A673 (cell line): Measurements from ENCODE around the gene CD72. TPM values are rescaled to one million over a fixed set of nuclear protein-coding genes. Genes with fewer than 3 reads are reported as not detected.

Experiments
- BruUV-seq: library from RNA; stranded (reverse); fragments of 400-500 nt; replicated peaks from 2 replicates; lab custom pipeline; 2021; lab: Mats Ljungman, UMichigan
- CTCF ChIA-PET: fragments of 300-600 bp; sonication (Branson Sonifier 250); formaldehyde crosslinking; loops from one replicate; lab custom pipeline; 2022; ENCODE audit warnings: antibody characterized with exemption; lab: Charles Lee
- POLR2A ChIA-PET: fragments of 300-600 bp; sonication (Branson Sonifier 250); formaldehyde crosslinking; loops from one replicate; lab custom pipeline; 2022; ENCODE audit warnings: antibody characterized with exemption; ENCODE audit not compliant: low non-redundant PET; lab: Charles Lee
- DNase-seq: peaks from one replicate; pipeline ENCODE4 v3.0.0-alpha.2; 2015; ENCODE audit warnings: low spot score
- H3K27ac ChIP-seq: fragments of 200-600 bp; sonication (generic); 2 replicates; pipeline ENCODE4 v1.5.1; 2016; ENCODE audit warnings: mixed run types, low read depth, mild to moderate bottlenecking, mixed read lengths, antibody characterized with exemption, low read length; ENCODE audit not compliant: poor library complexity, severe bottlenecking
- H3K27me3 ChIP-seq: fragments of 200-600 bp; sonication (generic); replicated peaks from 2 replicates; pipeline ENCODE4 v1.6.1; 2017; ENCODE audit warnings: mixed run types, low read depth, mild to moderate bottlenecking, mixed read lengths, antibody characterized with exemption, low read length; ENCODE audit not compliant: insufficient read depth, poor library complexity
- H3K36me3 ChIP-seq: fragments of 200-600 bp; sonication (generic); 2 replicates; pipeline ENCODE4 v1.6.1; 2016; ENCODE audit warnings: mixed run types, mild to moderate bottlenecking, mixed read lengths, antibody characterized with exemption, low read length; ENCODE audit not compliant: insufficient read depth, poor library complexity, severe bottlenecking
- H3K4me1 ChIP-seq: fragments of 200-600 bp; sonication (generic); 2 replicates; pipeline ENCODE4 v1.6.1; 2017; ENCODE audit warnings: mixed run types, mild to moderate bottlenecking, mixed read lengths, antibody characterized with exemption, low read length; ENCODE audit not compliant: insufficient read depth, poor library complexity, severe bottlenecking
- H3K4me3 ChIP-seq: fragments of 200-600 bp; sonication (generic); 2 replicates; pipeline ENCODE4 v1.5.1; 2016; ENCODE audit warnings: low read depth, mixed run types, mild to moderate bottlenecking, mixed read lengths, low read length; ENCODE audit not compliant: poor library complexity, severe bottlenecking
- H3K9me3 ChIP-seq: fragments of 200-600 bp; sonication (generic); 2 replicates; pipeline ENCODE4 v1.6.1; 2016; ENCODE audit warnings: mixed run types, low read depth, mild to moderate bottlenecking, mixed read lengths, antibody characterized with exemption, low read length; ENCODE audit not compliant: poor library complexity, severe bottlenecking
- EZH2 ChIP-seq: fragments of 200-600 bp; sonication (generic); IDR thresholded peaks from 2 replicates; pipeline ENCODE4 v1.6.1; 2017; ENCODE audit warnings: borderline replicate concordance, low read depth, mild to moderate bottlenecking, mixed read lengths, antibody characterized with exemption, low read length; ENCODE audit not compliant: poor library complexity, severe bottlenecking
- intact Hi-C: fragments of 100-400 bp; cut with micrococcal nuclease; formaldehyde crosslinking; loops from one replicate; pipeline ENCODE4 v1.10.0; 2022; ENCODE audit not compliant: unreplicated experiment
- total RNA-seq: library from RNA; stranded (reverse); gene quantifications from 2 replicates; pipeline ENCODE4 v1.2.3, GENCODE V29; 2021
- TF ChIP-seq, protein P1 (sequence below): fragments of 300-800, 200-600 bp; sonication (generic); conservative IDR thresholded peaks from 2 replicates; pipeline ENCODE4 v1.5.1; 2017; ENCODE audit warnings: low read depth, mild to moderate bottlenecking, antibody characterized with exemption, low read length, moderate library complexity, mixed read lengths

CD72 gene
- total RNA-seq, 1 experiment from 2014 or later = not detected

DNA sequence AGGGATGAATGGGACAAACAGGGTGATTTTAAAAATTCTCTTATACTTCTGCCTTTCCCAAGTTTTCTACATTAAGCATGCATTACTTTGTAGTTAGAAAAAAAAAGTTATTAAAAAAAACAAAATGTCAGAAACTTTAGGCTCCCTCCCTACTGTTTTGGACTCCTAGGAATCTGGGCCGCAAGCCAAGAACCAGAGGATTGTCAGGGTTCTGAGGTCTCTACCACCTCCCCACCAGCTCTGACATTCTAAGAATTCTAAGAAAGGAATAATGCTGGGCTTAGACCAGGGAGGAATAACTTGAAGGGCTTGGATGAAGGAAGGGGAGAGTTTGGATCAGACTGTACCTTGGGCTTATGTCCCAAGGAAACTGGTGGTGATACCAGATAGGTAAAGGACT, 47.8 kb upstream of the CD72 start:
- peaks cover 21% of the 10 kb centered on the region for H3K36me3 ChIP-seq
- BruUV-seq = no TSS peak
- ChIA-PET CTCF (no interaction called here), POLR2A (interaction anchor here (0.7 kb wide), 1 partner anchor 24 kb away, joined by 3 read pairs; no protein-coding TSS in a partner anchor)
- H3K27ac ChIP-seq = no peak overlapping the region
- no peak overlapping the region for H3K4me3 ChIP-seq
- no peaks in the 10 kb centered on the region for H3K27me3 ChIP-seq
- H3K9me3 ChIP-seq = no peaks in the 10 kb centered on the region
- peak; percentile 28 for DNase-seq
- peaks cover 10% of the 10 kb centered on the region for H3K4me1 ChIP-seq
- intact Hi-C loops = no loop called here
- no peak for TF ChIP-seq EZH2
- TF ChIP-seq, protein P1, sequence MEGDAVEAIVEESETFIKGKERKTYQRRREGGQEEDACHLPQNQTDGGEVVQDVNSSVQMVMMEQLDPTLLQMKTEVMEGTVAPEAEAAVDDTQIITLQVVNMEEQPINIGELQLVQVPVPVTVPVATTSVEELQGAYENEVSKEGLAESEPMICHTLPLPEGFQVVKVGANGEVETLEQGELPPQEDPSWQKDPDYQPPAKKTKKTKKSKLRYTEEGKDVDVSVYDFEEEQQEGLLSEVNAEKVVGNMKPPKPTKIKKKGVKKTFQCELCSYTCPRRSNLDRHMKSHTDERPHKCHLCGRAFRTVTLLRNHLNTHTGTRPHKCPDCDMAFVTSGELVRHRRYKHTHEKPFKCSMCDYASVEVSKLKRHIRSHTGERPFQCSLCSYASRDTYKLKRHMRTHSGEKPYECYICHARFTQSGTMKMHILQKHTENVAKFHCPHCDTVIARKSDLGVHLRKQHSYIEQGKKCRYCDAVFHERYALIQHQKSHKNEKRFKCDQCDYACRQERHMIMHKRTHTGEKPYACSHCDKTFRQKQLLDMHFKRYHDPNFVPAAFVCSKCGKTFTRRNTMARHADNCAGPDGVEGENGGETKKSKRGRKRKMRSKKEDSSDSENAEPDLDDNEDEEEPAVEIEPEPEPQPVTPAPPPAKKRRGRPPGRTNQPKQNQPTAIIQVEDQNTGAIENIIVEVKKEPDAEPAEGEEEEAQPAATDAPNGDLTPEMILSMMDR = no peak

DNA sequence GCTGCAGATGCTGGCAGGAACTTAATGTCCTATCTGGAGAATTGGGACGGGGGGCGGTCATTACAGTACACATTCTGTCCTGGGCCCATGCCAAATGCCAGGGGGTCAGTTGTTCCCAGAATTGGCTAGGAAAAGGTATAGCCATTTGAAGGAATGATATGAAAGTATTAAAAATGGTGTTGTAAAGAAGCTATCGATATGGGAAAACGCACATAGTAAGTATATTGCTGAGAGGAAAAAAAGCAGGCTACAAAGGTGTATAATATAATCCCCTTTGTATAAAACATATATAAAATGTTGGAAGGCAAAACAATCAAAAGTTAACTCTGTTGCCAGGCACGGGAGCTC, 47.2 kb upstream of the CD72 start:
- H3K36me3 ChIP-seq = peaks cover 27% of the 10 kb centered on the region
- H3K27me3 ChIP-seq = no peaks in the 10 kb centered on the region
- ChIA-PET CTCF (no interaction called here), POLR2A (interaction anchor here (0.7 kb wide), 1 partner anchor 23 kb away, joined by 3 read pairs; no protein-coding TSS in a partner anchor)
- no peaks in the 10 kb centered on the region for H3K9me3 ChIP-seq
- no TSS peak for BruUV-seq
- TF ChIP-seq, protein P1 = 0 out of 2 replicates have a peak, but pooled peaks have one; percentile 4
- TF ChIP-seq EZH2 = no peak
- H3K4me1 ChIP-seq = peaks cover 10% of the 10 kb centered on the region
- peak overlapping the region; percentile 76 for H3K4me3 ChIP-seq
- intact Hi-C loops = no loop called here
- H3K27ac ChIP-seq = peak overlapping the region; percentile 89
- no peak for DNase-seq

DNA sequence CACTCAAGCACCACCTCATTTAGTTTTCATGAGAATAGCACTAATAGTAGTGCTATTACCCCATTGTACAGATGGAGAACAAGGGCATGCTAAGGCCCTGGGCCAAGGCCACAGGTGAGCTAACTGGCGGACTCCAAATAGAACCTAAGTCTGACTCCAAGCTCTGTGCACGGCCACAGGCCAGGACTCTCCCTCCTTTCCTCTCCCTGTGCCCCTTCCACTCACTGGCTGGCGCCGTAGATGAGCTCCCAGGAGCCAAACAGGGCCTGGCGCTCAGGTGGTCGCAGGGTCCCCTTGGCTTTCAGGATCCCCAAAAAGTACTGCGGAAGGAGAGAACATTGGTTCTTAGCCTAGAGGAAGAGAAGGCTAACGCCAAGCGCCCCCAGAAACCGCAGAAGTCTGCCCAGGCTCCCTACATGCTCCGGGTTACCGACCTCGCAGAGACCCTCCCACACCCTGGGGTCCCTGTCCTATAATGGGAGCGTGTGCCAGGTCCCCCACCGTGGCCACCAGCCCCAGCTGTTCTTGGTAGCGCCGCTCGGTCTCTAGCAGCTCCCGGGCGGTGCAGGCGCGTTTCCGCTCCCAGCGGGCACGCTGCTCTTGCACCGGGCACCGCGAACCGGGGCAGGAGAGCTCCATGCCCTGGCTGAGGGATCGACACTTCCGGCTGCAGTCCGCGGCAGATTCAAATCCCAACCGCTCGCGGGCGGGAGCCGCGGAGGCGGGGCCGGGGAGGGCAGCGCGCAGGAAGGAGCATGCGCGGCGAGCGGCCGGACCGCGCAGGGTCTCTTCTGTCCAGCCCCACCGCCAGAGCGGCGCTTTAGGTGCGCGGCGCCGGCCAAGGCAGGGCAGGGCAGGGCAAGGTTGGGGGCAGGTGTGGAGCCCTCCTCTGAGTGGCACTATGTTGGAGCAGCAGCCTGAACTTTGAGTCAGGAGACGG, 46.6 kb upstream of the CD72 start, which contains the start of gene ARHGEF39:
TSS of gene ARHGEF39 (minus strand) at position 665 of the 940 bp plus-strand sequence. CDS start at position 639, 26 bp downstream.
- DNase-seq = peak; percentile 84
- intact Hi-C loops = no loop called here
- Histone ChIP-seq H3K4me1 (peaks cover 14% of the 10 kb centered on the region), H3K36me3 (peaks cover 32% of the 10 kb centered on the region), H3K27me3 (no peaks in the 10 kb centered on the region), H3K9me3 (no peaks in the 10 kb centered on the region), H3K4me3 (peak within 1 kb of the TSS; percentile 76), H3K27ac (peak within 1 kb of the TSS; percentile 89)
- TF ChIP-seq EZH2 = no peak
- TF ChIP-seq, protein P1 = peak; percentile 46
- ChIA-PET POLR2A (no interaction called here), CTCF (interaction anchor here (1.4 kb wide), 2 partner anchors 32 to 161 kb away, joined by 3 to 5 read pairs; no protein-coding TSS in a partner anchor)
- TSS peak; percentile 32 for BruUV-seq
